GM12873 (cell line): Measurements from ENCODE around the gene PADI1.

Experiments used
- TF ChIP-seq, protein P1 (sequence below): IDR thresholded peaks from 2 replicates; pipeline ENCODE4 v1.5.1; 2012; ENCODE audit warnings: low read depth, mild to moderate bottlenecking, moderate library complexity, low read length, control low read depth; ENCODE audit not compliant: insufficient read depth; ENCODE audit errors: missing control alignments

Gene PADI1

DNA sequence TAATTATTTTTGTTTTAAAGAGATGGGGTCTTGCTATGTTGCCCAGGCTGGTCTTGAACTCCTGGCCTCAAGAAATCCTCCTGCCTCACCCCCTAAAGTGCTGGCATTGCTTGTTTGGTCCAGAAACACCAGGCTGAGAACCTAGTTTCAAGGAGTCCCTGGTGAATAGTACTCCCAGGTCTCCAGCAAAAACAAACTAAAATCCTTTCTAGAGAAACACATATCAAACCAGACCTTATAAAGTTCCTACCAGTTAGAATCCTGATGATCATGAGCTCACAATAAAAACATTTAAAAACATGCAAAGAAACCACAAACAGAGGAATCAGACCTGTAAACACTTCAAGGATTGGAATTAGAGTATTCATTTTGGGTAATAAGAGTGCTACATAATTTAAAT, 34.4 kb upstream of the PADI1 start:
- TF ChIP-seq, protein P1, sequence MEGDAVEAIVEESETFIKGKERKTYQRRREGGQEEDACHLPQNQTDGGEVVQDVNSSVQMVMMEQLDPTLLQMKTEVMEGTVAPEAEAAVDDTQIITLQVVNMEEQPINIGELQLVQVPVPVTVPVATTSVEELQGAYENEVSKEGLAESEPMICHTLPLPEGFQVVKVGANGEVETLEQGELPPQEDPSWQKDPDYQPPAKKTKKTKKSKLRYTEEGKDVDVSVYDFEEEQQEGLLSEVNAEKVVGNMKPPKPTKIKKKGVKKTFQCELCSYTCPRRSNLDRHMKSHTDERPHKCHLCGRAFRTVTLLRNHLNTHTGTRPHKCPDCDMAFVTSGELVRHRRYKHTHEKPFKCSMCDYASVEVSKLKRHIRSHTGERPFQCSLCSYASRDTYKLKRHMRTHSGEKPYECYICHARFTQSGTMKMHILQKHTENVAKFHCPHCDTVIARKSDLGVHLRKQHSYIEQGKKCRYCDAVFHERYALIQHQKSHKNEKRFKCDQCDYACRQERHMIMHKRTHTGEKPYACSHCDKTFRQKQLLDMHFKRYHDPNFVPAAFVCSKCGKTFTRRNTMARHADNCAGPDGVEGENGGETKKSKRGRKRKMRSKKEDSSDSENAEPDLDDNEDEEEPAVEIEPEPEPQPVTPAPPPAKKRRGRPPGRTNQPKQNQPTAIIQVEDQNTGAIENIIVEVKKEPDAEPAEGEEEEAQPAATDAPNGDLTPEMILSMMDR, result no peak

DNA sequence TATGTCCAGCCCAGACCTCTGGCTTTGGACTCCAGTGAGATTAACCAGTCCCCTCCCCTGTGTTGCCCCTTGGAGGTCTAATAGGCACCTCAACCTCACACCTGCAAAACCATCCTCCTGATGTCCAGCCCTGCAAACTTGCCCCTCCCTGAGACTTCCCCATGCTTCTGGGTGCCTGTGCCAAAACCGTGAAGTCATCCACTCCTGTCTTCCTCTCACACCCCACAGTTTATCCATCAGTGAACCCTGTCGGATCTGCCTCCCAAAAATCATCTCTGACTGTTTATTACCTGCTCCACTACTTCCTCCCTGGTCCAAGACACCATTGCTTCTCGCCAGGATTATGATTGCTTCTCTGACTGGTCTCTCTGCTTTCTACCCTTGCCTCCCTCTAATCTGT, 31.7 kb upstream of the PADI1 start:
- TF ChIP-seq, protein P1, result no peak

DNA sequence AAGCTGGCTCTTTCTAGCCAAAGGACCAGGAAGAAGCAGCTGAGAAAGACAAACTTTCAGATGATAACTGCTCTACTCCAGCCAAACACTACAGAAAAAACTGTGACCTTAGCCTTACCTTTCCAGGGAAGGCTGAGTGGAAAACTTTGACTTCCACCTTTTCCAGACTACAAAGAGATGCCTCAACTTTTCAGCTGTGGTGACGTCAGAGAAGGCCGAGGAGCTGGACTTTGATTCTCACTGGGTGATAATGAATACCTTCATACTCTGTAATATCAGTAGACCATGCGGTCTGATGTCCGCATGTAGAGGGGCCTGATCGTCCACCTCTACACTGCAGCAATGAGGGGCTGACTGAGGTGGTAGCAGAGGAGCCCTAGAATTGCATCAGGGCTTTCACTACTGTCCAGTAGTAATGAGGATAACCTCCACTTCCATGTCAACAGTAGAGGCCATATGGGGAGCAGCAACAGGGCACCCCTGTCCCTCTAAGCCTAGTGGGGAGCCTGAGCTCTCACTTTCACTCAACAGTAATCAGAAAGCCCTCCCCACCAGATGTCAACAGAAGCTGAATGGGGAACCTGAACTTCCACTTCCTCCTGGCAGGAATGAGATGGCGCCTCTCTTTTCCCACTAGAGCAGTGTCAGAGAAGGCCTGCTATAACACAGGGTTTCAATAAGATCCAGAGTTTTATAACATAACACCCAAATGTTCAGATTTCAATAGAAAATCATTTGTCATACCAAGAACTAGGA, 28.4 kb upstream of the PADI1 start:
- TF ChIP-seq, protein P1, result no peak

DNA sequence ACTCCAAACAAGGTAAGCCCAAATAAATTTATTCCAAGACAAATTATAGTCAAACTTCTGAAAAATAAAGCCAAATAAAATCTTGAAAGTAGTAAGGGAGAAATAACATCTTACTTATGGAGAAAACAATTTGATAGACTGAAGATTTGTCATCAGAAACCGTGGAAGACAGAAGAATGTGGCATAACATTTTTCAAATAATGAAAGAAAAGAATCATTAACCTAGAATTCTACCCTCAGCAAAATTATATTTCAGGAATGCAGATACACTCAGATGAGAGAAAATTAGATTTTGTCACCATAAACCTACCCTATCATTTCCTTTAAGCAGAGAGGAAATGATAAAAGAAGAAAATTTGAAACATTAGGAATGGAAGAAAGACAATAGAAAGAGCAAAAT, 27.3 kb upstream of the PADI1 start:
- TF ChIP-seq, protein P1, result no peak

DNA sequence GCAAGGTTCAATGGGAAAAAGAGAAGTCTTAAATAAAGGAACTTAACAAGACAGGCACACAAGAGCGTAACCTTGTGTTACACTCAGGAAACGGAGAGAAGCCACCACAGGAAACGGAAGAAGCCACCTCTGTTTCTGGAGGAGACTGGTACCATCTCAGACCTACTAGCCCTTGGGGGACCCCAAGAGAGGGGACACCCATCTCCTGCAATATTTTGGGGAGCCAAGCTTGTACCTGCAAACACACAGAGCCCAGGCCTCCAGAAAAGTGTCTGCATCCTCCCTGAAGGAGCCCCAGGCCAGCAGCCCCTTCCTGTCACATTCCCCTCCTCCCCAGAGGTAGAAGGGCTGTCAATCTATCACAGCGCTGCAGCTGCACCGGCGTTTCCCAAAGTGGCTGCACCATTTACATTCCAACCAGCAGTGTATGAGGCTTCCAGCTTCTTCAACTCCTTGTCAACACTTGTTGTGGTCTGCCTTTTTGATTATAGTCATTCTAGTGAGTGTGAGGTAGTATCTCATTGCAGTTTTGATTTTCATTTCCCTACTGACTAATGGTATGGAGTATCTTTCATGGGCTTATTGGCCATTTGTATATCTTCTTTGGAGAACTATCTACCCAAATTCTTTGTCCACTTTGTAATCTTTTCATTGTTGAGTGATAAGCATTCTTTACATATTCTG, 23.0 kb upstream of the PADI1 start:
- TF ChIP-seq, protein P1, result no peak

DNA sequence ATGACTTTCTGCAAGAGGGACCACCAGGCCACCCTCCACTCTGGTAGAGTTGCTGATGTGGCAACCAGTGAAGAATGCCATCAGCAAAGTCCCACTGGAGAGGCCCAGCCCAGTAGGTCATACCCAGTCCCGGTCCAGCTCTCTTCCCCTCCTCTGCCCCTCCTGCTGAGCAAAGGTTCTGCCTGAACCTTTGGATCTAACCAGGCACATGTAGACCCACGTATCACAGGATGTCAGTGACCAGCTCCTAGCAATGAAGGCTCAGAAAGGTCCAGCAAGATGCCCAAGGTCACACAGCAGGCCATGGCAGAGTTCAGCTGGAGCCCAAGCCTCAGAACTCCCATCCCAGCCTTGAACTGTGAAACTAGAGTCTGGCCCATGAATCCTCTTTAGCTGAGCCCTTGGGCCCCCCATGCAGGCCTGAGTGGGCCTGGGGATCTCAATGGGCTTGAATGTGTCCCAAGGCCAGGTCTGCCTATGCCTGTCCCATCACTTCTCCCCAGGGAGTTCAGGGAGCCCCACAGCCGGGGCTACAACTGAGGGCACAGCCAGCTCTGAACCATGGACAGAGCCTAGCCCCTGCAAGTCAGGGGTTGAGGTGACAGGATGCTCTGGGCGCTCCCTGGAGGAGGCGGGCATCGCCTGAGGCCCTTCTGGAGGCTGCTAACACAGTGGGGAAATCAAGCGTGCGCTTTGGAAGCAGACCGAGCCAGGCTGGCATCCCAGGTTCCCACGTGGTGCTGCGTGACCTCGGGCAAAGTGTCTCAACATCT, 21.4 kb upstream of the PADI1 start:
- TF ChIP-seq, protein P1, result no peak

DNA sequence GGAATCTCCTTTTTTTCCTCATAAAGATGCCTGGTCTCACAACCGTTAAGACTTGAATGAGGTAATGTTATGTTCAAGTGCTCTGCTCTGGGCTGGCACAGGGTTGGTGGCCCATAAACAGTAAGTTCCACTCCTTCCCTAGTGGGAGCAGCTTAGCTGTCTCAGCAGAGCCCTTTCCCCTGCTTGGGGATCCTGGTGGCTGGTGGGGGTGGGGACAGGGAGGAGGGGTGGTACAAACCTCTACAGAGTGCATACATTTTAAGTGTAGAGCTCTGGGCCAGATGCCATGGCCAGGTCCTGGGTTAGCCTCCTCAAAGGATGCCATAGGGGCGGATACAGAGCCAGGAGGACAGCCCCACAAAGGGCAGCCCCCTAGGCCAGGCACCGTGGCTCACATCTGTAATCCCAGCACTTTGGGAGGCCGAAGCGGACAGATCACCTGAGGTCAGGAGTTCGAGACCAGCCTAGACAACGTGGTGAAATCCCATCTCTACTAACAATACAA, 20.7 kb upstream of the PADI1 start:
- TF ChIP-seq, protein P1, result no peak
